Astrocyte of the spinal cord (primary cell): ENCODE measurements around the gene B3GLCT.

Source experiments
- DNase-seq: peaks from one replicate; pipeline ENCODE4 v3.0.0; 2011; ENCODE audit warnings: low read depth, low spot score
- H3K4me3 ChIP-seq: 2 replicates; pipeline ENCODE4 v1.5.1; 2011; ENCODE audit warnings: low read depth, mild to moderate bottlenecking, low read length, moderate library complexity
- CTCF ChIP-seq: IDR thresholded peaks from 2 replicates; pipeline ENCODE4 v1.5.1; 2012; ENCODE audit warnings: low read depth, mild to moderate bottlenecking, low read length, inconsistent platforms
- in situ Hi-C: cut with HindIII; loops from 2 replicates; pipeline ENCODE4 v1.10.0; 2017; ENCODE audit warnings: low sequenced_read_pairs

B3GLCT gene

DNA sequence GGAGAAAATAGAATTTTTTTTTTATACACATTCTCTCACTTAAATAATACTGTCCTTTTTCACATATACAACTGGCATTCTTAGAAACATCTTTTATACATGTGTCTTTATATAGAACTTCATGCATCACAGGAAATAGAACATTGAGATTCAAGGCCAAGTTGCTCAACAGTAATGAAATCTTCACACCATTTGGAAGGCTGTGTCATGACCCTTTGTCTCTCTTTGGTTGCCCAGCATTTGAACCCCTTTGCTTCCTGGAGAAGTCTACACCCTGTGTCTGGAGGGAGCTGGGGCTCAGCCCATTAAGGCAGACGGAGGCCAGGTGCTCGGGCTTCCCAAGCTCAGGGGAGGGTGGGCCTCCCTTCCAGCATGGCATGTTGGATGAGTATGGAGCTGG, 41.1 kb downstream of the B3GLCT start:
- no peak for DNase-seq
- in situ Hi-C loops = no loop called here
- H3K4me3 ChIP-seq = no peak overlapping the region
- no peak for TF ChIP-seq CTCF

GRCh38 chr13:31242367-31242766, 42.6 kb downstream of the B3GLCT start:
- no peak for DNase-seq
- TF ChIP-seq CTCF = no peak
- in situ Hi-C loops = no loop called here
- H3K4me3 ChIP-seq = no peak overlapping the region

GRCh38 chr13:31242916-31243315, 43.1 kb downstream of the B3GLCT start:
- no peak for TF ChIP-seq CTCF
- in situ Hi-C loops = no loop called here
- no peak overlapping the region for H3K4me3 ChIP-seq
- DNase-seq = no peak

- no peak for TF ChIP-seq CTCF
- H3K4me3 ChIP-seq = no peak overlapping the region
- DNase-seq = no peak
- in situ Hi-C loops = no loop called here
Observed at GRCh38 chr13:31245598-31246373, 46.0 kb downstream of the B3GLCT start.

GRCh38 chr13:31246918-31247317, 47.1 kb downstream of the B3GLCT start:
- in situ Hi-C loops = no loop called here
- TF ChIP-seq CTCF = no peak

GRCh38 chr13:31248361-31248760, 48.6 kb downstream of the B3GLCT start:
- in situ Hi-C loops = no loop called here

More at GRCh38 chr13:31246918-31247317, 47.1 kb downstream of the B3GLCT start:
- no peak for DNase-seq
- no peak overlapping the region for H3K4me3 ChIP-seq

More at GRCh38 chr13:31248361-31248760, 48.6 kb downstream of the B3GLCT start:
- TF ChIP-seq CTCF = no peak
- H3K4me3 ChIP-seq = no peak overlapping the region
- no peak for DNase-seq
